NB4 (cell line): ENCODE results near the gene NRN1.

ENCODE experiments used
- MYC ChIP-seq: IDR thresholded peaks from 2 replicates; pipeline ENCODE4 v1.6.1; 2011; ENCODE audit warnings: low read depth, low read length
- POLR2A ChIP-seq: IDR thresholded peaks from 2 replicates; pipeline ENCODE4 v1.6.1; 2011; ENCODE audit warnings: mild to moderate bottlenecking; ENCODE audit not compliant: insufficient read length; ENCODE audit errors: extremely low read depth
- TF ChIP-seq, protein P1 (sequence below): IDR thresholded peaks from one replicate; pipeline ENCODE4 v1.5.1; 2012; ENCODE audit warnings: low read depth, low read length
- TF ChIP-seq, protein P2 (sequence below): IDR thresholded peaks from 2 replicates; pipeline ENCODE4 v1.6.1; 2011; ENCODE audit warnings: low read depth, low read length

DNA sequence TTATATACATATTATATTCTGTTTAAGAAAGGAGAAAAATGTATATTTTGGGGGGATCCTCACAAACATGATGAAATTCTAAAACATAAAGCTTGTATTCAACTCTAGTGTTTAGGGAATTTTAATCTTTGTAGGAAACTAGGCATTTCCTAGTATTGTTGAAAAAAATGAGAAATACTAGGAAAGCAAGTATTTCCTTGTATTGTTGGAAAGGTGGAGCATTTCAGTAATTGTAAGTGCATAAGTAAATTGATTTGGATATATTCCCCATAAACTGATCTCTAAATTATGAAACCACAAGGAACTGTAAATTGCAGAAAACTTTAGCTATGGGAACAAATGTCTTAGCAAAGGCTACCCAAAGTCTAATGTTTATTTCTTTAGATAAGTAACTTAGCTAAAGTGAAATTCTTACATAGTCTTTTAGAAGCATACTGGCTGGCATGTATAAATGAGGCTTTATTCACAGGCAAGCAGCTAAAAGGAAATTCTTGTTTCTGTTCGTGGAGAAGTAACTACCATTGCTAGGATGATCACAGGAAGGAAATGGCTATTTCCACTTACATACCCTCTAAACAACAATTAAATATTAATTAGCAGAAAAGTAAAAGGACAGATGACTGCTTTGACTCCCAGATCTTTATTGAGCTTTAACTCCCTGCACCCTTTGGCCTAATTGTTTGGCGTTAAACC is 19.9 kb upstream of the NRN1 start:
- TF ChIP-seq, protein P1, sequence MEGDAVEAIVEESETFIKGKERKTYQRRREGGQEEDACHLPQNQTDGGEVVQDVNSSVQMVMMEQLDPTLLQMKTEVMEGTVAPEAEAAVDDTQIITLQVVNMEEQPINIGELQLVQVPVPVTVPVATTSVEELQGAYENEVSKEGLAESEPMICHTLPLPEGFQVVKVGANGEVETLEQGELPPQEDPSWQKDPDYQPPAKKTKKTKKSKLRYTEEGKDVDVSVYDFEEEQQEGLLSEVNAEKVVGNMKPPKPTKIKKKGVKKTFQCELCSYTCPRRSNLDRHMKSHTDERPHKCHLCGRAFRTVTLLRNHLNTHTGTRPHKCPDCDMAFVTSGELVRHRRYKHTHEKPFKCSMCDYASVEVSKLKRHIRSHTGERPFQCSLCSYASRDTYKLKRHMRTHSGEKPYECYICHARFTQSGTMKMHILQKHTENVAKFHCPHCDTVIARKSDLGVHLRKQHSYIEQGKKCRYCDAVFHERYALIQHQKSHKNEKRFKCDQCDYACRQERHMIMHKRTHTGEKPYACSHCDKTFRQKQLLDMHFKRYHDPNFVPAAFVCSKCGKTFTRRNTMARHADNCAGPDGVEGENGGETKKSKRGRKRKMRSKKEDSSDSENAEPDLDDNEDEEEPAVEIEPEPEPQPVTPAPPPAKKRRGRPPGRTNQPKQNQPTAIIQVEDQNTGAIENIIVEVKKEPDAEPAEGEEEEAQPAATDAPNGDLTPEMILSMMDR, result no peak
- TF ChIP-seq POLR2A, result no peak
- TF ChIP-seq, protein P2, sequence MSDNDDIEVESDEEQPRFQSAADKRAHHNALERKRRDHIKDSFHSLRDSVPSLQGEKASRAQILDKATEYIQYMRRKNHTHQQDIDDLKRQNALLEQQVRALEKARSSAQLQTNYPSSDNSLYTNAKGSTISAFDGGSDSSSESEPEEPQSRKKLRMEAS, result no peak
- no peak for TF ChIP-seq MYC
